HEK293 (cell line): ENCODE measurements around the gene FADS3.

Experiments used
- CTCF ChIA-PET: fragments of 350-600 bp; formaldehyde crosslinking; extraction: SDS; loops from one replicate; lab custom pipeline; 2021; ENCODE audit warnings: antibody characterized with exemption; lab: Yijun Ruan, JAX
- POLR2A ChIA-PET: fragments of 300-600 bp; formaldehyde crosslinking; extraction: SDS; loops from one replicate; lab custom pipeline; 2020; ENCODE audit warnings: antibody characterized with exemption, inconsistent platforms; lab: Yijun Ruan, JAX
- H3K27ac ChIP-seq: fragments of 200-500 bp; sonication (Bioruptor generic); 2 replicates; pipeline ENCODE4 v1.5.1; 2014; ENCODE audit warnings: low read depth, low read length, control low read depth, inconsistent platforms; ENCODE audit errors: extremely low read depth
- H3K36me3 ChIP-seq, 2 experiments: fragments of 200-500 bp in 1 of 2; sonication (Bioruptor generic) in 1 of 2; 1 replicate in 1 of 2; 2 replicates in 1 of 2; pipeline ENCODE4 v1.5.1; 2014 to 2017; ENCODE audit warnings: inconsistent platforms in 2 of 2, low read length in 2 of 2; ENCODE audit not compliant: control insufficient read depth in 2 of 2, insufficient read depth in 1 of 2
- H3K4me1 ChIP-seq: fragments of 200-500 bp; sonication (Bioruptor generic); 2 replicates; pipeline ENCODE4 v1.5.1; 2014; ENCODE audit warnings: mild to moderate bottlenecking, low read length, inconsistent platforms; ENCODE audit not compliant: control insufficient read depth, insufficient read depth
- H3K4me3 ChIP-seq: 2 replicates; pipeline ENCODE4 v1.5.1; 2011; ENCODE audit warnings: low read depth, mild to moderate bottlenecking, control low read depth, low read length, moderate library complexity
- H3K9me3 ChIP-seq: fragments of 200-500 bp; sonication (Bioruptor generic); 2 replicates; pipeline ENCODE4 v1.5.1; 2014; ENCODE audit warnings: low read depth, low read length, inconsistent platforms; ENCODE audit not compliant: control insufficient read depth, insufficient read depth
- GLIS1 ChIP-seq: fragments of 450-650 bp; formaldehyde crosslinking; IDR thresholded peaks from 2 replicates; pipeline ENCODE4 v1.5.1; 2016; ENCODE audit warnings: missing biosample characterization, missing genetic modification characterization
- KLF1 ChIP-seq: fragments of 450-650 bp; formaldehyde crosslinking; IDR thresholded peaks from 2 replicates; pipeline ENCODE4 v1.5.1; 2016; ENCODE audit warnings: missing biosample characterization, missing genetic modification characterization
- KLF8 ChIP-seq: fragments of 450-650 bp; formaldehyde crosslinking; IDR thresholded peaks from 2 replicates; pipeline ENCODE4 v1.5.1; 2016; ENCODE audit warnings: missing biosample characterization, missing genetic modification characterization
- MEIS1 ChIP-seq: sonication (generic); formaldehyde crosslinking; IDR thresholded peaks from 2 replicates; pipeline ENCODE4 v1.8.1; 2022; ENCODE audit warnings: missing genetic modification reagents, mild to moderate bottlenecking, borderline replicate concordance
- SCRT2 ChIP-seq: fragments of 450-650 bp; formaldehyde crosslinking; IDR thresholded peaks from 2 replicates; pipeline ENCODE4 v1.5.1; 2016; ENCODE audit warnings: missing biosample characterization, missing genetic modification characterization
- TRIM28 ChIP-seq: IDR thresholded peaks from 2 replicates; pipeline ENCODE4 v1.6.1; 2011; ENCODE audit warnings: low read length, control low read depth, borderline replicate concordance
- ZNF169 ChIP-seq: fragments of 450-650 bp; formaldehyde crosslinking; IDR thresholded peaks from 2 replicates; pipeline ENCODE4 v1.5.1; 2016; ENCODE audit warnings: missing biosample characterization, missing genetic modification characterization
- ZNF274 ChIP-seq, 2 experiments: fragments of 200-500 bp in 1 of 2; fragments of 450-650 bp in 1 of 2; sonication (Bioruptor generic) in 1 of 2; formaldehyde crosslinking in 1 of 2; IDR thresholded peaks; 2 replicates each; pipeline versions ENCODE4 v1.5.1 to v1.6.1; 2014 to 2016; ENCODE audit warnings: borderline replicate concordance in 1 of 2, inconsistent platforms in 1 of 2, low read length in 1 of 2, missing biosample characterization in 1 of 2, missing genetic modification characterization in 1 of 2
- ZNF292 ChIP-seq: fragments of 450-650 bp; formaldehyde crosslinking; IDR thresholded peaks from 2 replicates; pipeline ENCODE4 v1.5.1; 2016; ENCODE audit warnings: low read depth, missing biosample characterization, missing genetic modification characterization, borderline replicate concordance
- ZNF311 ChIP-seq: fragments of 450-650 bp; formaldehyde crosslinking; IDR thresholded peaks from 2 replicates; pipeline ENCODE4 v1.5.1; 2017; ENCODE audit warnings: missing biosample characterization, missing genetic modification characterization, borderline replicate concordance
- ZNF514 ChIP-seq: fragments of 450-650 bp; formaldehyde crosslinking; IDR thresholded peaks from 2 replicates; pipeline ENCODE4 v1.5.1; 2016; ENCODE audit warnings: missing biosample characterization, missing genetic modification characterization
- ZNF544 ChIP-seq: fragments of 450-650 bp; formaldehyde crosslinking; IDR thresholded peaks from 2 replicates; pipeline ENCODE4 v1.5.0; 2017; ENCODE audit warnings: missing biosample characterization, missing genetic modification characterization
- ZNF621 ChIP-seq: fragments of 450-650 bp; formaldehyde crosslinking; IDR thresholded peaks from 2 replicates; pipeline ENCODE4 v1.5.1; 2017; ENCODE audit warnings: missing biosample characterization, missing genetic modification characterization
- ZNF664 ChIP-seq: fragments of 450-650 bp; formaldehyde crosslinking; IDR thresholded peaks from 2 replicates; pipeline ENCODE4 v1.5.1; 2016; ENCODE audit warnings: missing biosample characterization, missing genetic modification characterization
- ZNF768 ChIP-seq: fragments of 450-650 bp; formaldehyde crosslinking; IDR thresholded peaks from 2 replicates; pipeline ENCODE4 v1.5.1; 2018; ENCODE audit warnings: missing biosample characterization, mild to moderate bottlenecking, missing genetic modification characterization
- ZNF837 ChIP-seq: fragments of 450-650 bp; formaldehyde crosslinking; IDR thresholded peaks from 2 replicates; pipeline ENCODE4 v1.5.1; 2016; ENCODE audit warnings: missing biosample characterization, missing genetic modification characterization
- TF ChIP-seq, protein P1 (sequence below): IDR thresholded peaks from 2 replicates; pipeline ENCODE4 v1.6.1; 2011; ENCODE audit warnings: mild to moderate bottlenecking, low read depth, low read length, borderline replicate concordance
- TF ChIP-seq, protein P2 (sequence below): fragments of 450-650 bp; formaldehyde crosslinking; IDR thresholded peaks from 2 replicates; pipeline ENCODE4 v1.5.1; 2016; ENCODE audit warnings: missing biosample characterization, missing genetic modification characterization, borderline replicate concordance
- TF ChIP-seq, protein P3 (sequence below): fragments of 450-650 bp; formaldehyde crosslinking; IDR thresholded peaks from 2 replicates; pipeline ENCODE4 v1.5.1; 2016; ENCODE audit warnings: missing biosample characterization, missing genetic modification characterization
- TF ChIP-seq, protein P4 (sequence below): fragments of 450-650 bp; formaldehyde crosslinking; IDR thresholded peaks from 2 replicates; pipeline ENCODE4 v1.5.1; 2016; ENCODE audit warnings: missing biosample characterization, missing genetic modification characterization
- TF ChIP-seq, protein P5 (sequence below): fragments of 450-650 bp; formaldehyde crosslinking; IDR thresholded peaks from 2 replicates; pipeline ENCODE4 v1.5.1; 2016; ENCODE audit warnings: missing biosample characterization, missing genetic modification characterization
- TF ChIP-seq, protein P6 (sequence below): fragments of 450-650 bp; formaldehyde crosslinking; IDR thresholded peaks from 2 replicates; pipeline ENCODE4 v1.5.1; 2016; ENCODE audit warnings: missing biosample characterization, missing genetic modification characterization

FADS3 gene

DNA sequence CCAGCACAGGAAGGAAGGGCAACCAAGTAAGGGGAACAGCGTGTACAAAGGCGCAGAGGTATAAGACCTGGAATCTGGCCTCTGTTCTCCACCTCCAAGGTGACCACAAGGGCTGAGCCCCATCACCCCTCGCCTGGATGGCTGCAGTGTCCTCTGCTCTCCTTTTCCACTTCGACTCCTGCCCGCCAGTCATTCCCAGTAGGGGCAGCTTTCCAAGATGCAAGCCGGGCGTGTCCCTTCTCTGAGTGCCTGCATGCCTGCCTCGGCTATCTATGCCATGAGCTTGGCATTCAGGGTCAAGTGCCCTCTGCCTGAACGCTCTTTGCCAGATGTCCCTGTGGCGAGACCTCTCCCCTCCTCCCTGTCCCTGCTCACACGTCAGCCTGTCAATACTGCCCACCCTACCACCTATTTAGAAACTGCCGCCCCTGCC lies 17.0 kb downstream of the FADS3 start:
- no peaks in the 10 kb centered on the region for H3K9me3 ChIP-seq
- TF ChIP-seq ZNF292 (tag by site-specific recombination) = no peak
- no peak for TF ChIP-seq GLIS1 (tag by site-specific recombination)
- TF ChIP-seq, protein P1, sequence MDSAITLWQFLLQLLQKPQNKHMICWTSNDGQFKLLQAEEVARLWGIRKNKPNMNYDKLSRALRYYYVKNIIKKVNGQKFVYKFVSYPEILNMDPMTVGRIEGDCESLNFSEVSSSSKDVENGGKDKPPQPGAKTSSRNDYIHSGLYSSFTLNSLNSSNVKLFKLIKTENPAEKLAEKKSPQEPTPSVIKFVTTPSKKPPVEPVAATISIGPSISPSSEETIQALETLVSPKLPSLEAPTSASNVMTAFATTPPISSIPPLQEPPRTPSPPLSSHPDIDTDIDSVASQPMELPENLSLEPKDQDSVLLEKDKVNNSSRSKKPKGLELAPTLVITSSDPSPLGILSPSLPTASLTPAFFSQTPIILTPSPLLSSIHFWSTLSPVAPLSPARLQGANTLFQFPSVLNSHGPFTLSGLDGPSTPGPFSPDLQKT = no peak
- no peak for TF ChIP-seq SCRT2 (tag by site-specific recombination)
- no peak for TF ChIP-seq ZNF169 (tag by site-specific recombination)
- no peak for TF ChIP-seq ZNF621 (tag by site-specific recombination)
- TF ChIP-seq TRIM28 = no peak
- TF ChIP-seq, all 188 proteins: peak for 0
- CTCF ChIA-PET = interaction anchor here (1.0 to 6.4 kb wide), 7 partner anchors 9 to 234 kb away, joined by 3 to 64 read pairs (median 4); no protein-coding TSS in a partner anchor
- no peak overlapping the region for H3K27ac ChIP-seq
- H3K4me1 ChIP-seq = no peaks in the 10 kb centered on the region
- no peaks in the 10 kb centered on the region for H3K36me3 ChIP-seq
- POLR2A ChIA-PET = interaction anchor here (0.6 kb wide), 2 partner anchors 55 to 81 kb away, joined by 3 to 4 read pairs; partner anchors contain the start of genes FEN1 and TMEM258
- no peak overlapping the region for H3K4me3 ChIP-seq

DNA sequence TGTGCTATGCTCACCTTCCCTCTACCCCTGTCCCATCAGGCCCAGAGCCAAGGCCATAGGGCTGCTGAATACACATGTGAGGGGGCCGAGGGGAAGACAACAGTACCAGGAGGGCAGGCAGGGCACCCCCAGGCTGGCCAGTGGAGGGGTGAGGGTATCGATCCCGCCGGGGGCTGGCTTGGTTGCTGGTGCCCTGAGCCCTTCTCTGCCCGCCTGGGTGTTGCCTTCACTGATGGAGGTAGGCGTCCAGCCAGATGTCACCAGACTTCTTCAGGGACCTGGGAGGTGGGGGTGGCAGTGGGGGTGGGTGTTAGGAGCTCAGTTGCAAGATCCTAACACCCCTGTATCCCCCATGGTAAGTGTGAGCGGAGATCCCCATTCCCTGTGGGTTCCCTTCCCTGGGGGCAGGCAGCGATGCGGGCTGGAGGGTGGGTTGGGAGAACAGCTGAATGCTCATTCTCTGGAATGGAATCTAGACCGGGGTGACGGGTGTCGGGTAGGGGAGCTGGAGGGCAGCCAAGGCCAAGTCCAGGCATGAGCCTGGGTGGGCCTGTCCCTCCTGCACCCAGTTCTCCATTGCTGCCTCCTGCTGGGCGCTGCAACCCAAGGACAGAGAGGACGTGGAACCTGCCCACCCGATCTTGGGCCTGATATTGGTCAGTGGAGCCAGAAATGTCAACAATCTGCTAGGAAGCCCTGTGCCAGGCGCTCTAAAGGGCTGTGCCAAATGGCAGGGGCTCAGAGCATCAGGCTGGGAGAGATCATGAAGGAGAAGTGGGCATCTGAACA lies 17.6 kb downstream of the FADS3 start:
- Histone ChIP-seq H3K9me3 (no peaks in the 10 kb centered on the region), H3K27ac (no peak overlapping the region), H3K36me3 (no peaks in the 10 kb centered on the region), H3K4me1 (no peaks in the 10 kb centered on the region), H3K4me3 (no peak overlapping the region)
- ChIA-PET CTCF (interaction anchor here (0.6 to 6.4 kb wide), 8 partner anchors 8 to 242 kb away, joined by 3 to 64 read pairs (median 28); no protein-coding TSS in a partner anchor), POLR2A (no interaction called here)
- TF ChIP-seq, protein P2, sequence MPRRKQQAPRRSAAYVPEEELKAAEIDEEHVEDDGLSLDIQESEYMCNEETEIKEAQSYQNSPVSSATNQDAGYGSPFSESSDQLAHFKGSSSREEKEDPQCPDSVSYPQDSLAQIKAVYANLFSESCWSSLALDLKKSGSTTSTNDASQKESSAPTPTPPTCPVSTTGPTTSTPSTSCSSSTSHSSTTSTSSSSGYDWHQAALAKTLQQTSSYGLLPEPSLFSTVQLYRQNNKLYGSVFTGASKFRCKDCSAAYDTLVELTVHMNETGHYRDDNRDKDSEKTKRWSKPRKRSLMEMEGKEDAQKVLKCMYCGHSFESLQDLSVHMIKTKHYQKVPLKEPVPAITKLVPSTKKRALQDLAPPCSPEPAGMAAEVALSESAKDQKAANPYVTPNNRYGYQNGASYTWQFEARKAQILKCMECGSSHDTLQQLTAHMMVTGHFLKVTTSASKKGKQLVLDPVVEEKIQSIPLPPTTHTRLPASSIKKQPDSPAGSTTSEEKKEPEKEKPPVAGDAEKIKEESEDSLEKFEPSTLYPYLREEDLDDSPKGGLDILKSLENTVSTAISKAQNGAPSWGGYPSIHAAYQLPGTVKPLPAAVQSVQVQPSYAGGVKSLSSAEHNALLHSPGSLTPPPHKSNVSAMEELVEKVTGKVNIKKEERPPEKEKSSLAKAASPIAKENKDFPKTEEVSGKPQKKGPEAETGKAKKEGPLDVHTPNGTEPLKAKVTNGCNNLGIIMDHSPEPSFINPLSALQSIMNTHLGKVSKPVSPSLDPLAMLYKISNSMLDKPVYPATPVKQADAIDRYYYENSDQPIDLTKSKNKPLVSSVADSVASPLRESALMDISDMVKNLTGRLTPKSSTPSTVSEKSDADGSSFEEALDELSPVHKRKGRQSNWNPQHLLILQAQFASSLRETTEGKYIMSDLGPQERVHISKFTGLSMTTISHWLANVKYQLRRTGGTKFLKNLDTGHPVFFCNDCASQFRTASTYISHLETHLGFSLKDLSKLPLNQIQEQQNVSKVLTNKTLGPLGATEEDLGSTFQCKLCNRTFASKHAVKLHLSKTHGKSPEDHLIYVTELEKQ (tag by site-specific recombination) = no peak
- TF ChIP-seq, protein P3, sequence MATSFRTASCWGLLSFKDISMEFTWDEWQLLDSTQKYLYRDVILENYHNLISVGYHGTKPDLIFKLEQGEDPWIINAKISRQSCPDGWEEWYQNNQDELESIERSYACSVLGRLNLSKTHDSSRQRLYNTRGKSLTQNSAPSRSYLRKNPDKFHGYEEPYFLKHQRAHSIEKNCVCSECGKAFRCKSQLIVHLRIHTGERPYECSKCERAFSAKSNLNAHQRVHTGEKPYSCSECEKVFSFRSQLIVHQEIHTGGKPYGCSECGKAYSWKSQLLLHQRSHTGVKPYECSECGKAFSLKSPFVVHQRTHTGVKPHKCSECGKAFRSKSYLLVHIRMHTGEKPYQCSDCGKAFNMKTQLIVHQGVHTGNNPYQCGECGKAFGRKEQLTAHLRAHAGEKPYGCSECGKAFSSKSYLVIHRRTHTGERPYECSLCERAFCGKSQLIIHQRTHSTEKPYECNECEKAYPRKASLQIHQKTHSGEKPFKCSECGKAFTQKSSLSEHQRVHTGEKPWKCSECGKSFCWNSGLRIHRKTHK = no peak
- TF ChIP-seq MEIS1 (CRISPR knock-in tag) = no peak
- TF ChIP-seq ZNF274 (IDR thresholded peaks at IDR 0.05; ENCODE audit: low read length) = no peak
- TF ChIP-seq ZNF274 (tag by site-specific recombination; IDR thresholded peaks at IDR 0.05; ENCODE audit: borderline replicate concordance) = no peak
- TF ChIP-seq ZNF544 (tag by site-specific recombination) = no peak
- TF ChIP-seq ZNF514 (tag by site-specific recombination) = no peak
- no peak for TF ChIP-seq KLF8 (tag by site-specific recombination)
- TF ChIP-seq, protein P4, sequence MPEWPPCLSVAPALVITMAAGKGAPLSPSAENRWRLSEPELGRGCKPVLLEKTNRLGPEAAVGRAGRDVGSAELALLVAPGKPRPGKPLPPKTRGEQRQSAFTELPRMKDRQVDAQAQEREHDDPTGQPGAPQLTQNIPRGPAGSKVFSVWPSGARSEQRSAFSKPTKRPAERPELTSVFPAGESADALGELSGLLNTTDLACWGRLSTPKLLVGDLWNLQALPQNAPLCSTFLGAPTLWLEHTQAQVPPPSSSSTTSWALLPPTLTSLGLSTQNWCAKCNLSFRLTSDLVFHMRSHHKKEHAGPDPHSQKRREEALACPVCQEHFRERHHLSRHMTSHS (tag by site-specific recombination) = no peak
- TF ChIP-seq ZNF837 (tag by site-specific recombination) = no peak
- no peak for TF ChIP-seq KLF1
- TF ChIP-seq, protein P5, sequence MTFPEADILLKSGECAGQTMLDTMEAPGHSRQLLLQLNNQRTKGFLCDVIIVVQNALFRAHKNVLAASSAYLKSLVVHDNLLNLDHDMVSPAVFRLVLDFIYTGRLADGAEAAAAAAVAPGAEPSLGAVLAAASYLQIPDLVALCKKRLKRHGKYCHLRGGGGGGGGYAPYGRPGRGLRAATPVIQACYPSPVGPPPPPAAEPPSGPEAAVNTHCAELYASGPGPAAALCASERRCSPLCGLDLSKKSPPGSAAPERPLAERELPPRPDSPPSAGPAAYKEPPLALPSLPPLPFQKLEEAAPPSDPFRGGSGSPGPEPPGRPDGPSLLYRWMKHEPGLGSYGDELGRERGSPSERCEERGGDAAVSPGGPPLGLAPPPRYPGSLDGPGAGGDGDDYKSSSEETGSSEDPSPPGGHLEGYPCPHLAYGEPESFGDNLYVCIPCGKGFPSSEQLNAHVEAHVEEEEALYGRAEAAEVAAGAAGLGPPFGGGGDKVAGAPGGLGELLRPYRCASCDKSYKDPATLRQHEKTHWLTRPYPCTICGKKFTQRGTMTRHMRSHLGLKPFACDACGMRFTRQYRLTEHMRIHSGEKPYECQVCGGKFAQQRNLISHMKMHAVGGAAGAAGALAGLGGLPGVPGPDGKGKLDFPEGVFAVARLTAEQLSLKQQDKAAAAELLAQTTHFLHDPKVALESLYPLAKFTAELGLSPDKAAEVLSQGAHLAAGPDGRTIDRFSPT (tag by site-specific recombination) = no peak
- TF ChIP-seq ZNF311 (tag by site-specific recombination) = no peak
- TF ChIP-seq ZNF664 (tag by site-specific recombination) = no peak
- TF ChIP-seq ZNF768 (tag by site-specific recombination) = no peak
- TF ChIP-seq, protein P6, sequence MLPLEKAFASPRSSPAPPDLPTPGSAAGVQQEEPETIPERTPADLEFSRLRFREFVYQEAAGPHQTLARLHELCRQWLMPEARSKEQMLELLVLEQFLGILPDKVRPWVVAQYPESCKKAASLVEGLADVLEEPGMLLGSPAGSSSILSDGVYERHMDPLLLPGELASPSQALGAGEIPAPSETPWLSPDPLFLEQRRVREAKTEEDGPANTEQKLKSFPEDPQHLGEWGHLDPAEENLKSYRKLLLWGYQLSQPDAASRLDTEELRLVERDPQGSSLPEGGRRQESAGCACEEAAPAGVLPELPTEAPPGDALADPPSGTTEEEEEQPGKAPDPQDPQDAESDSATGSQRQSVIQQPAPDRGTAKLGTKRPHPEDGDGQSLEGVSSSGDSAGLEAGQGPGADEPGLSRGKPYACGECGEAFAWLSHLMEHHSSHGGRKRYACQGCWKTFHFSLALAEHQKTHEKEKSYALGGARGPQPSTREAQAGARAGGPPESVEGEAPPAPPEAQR (tag by site-specific recombination) = no peak
